ENCODE results near the gene CD96.

The CD96 gene

DNA sequence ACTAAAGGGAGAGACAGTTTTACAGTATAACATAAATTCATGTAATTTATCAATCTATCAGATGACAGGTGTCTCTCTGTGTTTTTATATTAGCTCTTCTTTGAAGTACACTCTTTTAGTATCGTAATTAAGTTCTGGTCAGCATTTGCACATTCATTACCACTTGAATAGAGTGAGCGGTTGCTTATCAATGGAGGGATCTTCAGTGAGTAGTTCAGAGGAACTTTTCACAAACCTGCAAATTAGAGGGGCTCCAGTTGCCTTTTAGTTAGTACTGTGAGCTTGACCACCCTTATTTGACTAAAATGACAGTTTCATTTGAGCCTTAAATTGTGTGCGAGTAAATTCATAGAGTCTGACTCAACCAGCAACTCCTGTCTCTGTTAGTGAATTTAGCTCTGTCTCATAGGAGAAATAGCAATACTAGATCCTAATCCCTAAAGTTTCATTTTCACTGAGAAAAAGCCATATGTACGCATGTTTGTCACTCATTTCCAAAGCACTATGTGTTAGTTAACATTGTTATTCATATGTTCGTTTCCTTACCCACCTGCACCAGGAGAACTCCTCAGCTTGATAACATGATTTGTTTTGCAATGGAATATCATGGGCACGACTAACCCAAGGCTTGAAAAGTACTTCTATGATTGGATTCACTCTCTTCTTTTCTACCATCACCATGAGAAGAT, 110.6 kb downstream of the CD96 start:
- Histone ChIP-seq H3K4me3 (ENCODE audit: low read depth, low read length) (no peak overlapping the region), H3K4me1 (no peaks in the 10 kb centered on the region), H3K9me3 (no peaks in the 10 kb centered on the region), H3K27me3 (peaks cover 3% of the 10 kb centered on the region; the same call in 1 of the 2 replicates), H3K36me3 (no peaks in the 10 kb centered on the region)
- no peak for DNase-seq
- TF ChIP-seq, protein P1, sequence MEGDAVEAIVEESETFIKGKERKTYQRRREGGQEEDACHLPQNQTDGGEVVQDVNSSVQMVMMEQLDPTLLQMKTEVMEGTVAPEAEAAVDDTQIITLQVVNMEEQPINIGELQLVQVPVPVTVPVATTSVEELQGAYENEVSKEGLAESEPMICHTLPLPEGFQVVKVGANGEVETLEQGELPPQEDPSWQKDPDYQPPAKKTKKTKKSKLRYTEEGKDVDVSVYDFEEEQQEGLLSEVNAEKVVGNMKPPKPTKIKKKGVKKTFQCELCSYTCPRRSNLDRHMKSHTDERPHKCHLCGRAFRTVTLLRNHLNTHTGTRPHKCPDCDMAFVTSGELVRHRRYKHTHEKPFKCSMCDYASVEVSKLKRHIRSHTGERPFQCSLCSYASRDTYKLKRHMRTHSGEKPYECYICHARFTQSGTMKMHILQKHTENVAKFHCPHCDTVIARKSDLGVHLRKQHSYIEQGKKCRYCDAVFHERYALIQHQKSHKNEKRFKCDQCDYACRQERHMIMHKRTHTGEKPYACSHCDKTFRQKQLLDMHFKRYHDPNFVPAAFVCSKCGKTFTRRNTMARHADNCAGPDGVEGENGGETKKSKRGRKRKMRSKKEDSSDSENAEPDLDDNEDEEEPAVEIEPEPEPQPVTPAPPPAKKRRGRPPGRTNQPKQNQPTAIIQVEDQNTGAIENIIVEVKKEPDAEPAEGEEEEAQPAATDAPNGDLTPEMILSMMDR (IDR thresholded peaks at IDR 0.05; ENCODE audit: low read depth, low read length): no peak

DNA sequence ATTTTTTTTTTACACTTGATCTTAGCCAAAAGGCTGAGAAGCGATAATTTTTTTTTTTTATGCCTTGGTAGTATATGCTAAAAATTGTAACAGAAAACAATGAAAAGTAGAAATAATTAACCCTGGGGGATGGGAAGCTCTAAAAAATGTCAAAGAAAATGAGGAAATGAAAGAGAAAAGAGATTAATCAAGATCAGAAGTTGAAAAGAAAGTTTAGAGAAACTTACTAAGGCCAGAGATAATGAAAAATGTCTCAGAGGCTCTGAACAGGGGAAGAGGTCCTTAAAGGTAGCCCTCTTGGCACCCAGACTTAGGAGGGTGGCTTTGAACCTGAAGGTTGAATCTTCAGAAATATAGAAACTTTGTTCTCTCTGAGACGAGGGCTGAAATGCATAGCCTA, 111.8 kb downstream of the CD96 start:
- no peaks in the 10 kb centered on the region for H3K36me3 ChIP-seq
- TF ChIP-seq, protein P1 (IDR thresholded peaks at IDR 0.05; ENCODE audit: low read depth, low read length): no peak
- no peak overlapping the region for H3K4me3 ChIP-seq (ENCODE audit: low read depth, low read length)
- no peaks in the 10 kb centered on the region for H3K4me1 ChIP-seq
- H3K27me3 ChIP-seq: peaks cover 3% of the 10 kb centered on the region; the same call in 1 of the 2 replicates
- DNase-seq: no peak
- H3K9me3 ChIP-seq: no peaks in the 10 kb centered on the region

DNA sequence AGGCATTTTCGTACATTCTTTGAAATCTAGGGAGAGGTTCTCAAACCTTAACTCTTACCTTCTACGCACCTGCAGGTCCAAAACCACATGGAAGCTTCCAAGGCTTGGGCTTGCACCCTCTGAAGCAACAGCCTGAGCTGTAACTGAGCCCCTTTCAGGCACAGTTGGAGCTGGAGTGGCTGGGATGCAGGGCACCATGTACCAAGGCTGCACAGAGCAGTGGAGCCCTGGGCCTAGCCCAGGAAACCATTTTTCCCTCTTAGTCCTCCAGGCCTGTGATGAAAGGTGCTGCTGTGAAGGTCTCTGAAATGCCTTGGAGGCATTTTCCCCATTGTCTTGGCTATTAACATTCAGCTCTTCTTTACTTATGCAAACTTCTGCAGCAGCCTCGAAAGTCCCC, 120.0 kb downstream of the CD96 start:
- Histone ChIP-seq H3K4me3 (ENCODE audit: low read depth, low read length) (no peak overlapping the region), H3K4me1 (no peaks in the 10 kb centered on the region), H3K9me3 (no peaks in the 10 kb centered on the region), H3K36me3 (no peaks in the 10 kb centered on the region), H3K27me3 (no peaks in the 10 kb centered on the region; the same call in 1 of the 2 replicates)
- DNase-seq: no peak
- TF ChIP-seq, protein P1 (IDR thresholded peaks at IDR 0.05; ENCODE audit: low read depth, low read length): no peak

DNA sequence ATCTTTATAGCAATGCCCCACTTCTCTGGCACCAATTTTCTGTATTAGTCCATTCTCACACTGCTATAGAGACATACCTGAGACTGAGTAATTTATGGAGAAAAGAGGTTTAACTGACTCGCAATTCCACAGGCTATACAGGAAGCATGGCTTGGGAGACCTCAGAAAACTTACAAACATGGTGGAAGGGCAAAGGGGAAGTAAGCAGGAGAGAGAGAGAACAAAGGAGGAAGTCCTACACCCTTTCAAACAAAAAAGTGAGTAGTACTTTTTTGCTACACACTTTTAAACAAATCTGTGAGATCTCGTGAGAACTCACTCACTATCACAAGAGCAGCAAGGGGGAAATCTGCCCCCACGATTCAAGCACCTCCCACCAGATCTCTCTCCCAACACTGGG, 120.9 kb downstream of the CD96 start:
- DNase-seq: no peak
- H3K9me3 ChIP-seq: no peaks in the 10 kb centered on the region
- H3K36me3 ChIP-seq: no peaks in the 10 kb centered on the region
- no peak overlapping the region for H3K4me3 ChIP-seq (ENCODE audit: low read depth, low read length)
- no peaks in the 10 kb centered on the region for H3K4me1 ChIP-seq
- TF ChIP-seq, protein P1 (IDR thresholded peaks at IDR 0.05; ENCODE audit: low read depth, low read length): no peak
- no peaks in the 10 kb centered on the region for H3K27me3 ChIP-seq

DNA sequence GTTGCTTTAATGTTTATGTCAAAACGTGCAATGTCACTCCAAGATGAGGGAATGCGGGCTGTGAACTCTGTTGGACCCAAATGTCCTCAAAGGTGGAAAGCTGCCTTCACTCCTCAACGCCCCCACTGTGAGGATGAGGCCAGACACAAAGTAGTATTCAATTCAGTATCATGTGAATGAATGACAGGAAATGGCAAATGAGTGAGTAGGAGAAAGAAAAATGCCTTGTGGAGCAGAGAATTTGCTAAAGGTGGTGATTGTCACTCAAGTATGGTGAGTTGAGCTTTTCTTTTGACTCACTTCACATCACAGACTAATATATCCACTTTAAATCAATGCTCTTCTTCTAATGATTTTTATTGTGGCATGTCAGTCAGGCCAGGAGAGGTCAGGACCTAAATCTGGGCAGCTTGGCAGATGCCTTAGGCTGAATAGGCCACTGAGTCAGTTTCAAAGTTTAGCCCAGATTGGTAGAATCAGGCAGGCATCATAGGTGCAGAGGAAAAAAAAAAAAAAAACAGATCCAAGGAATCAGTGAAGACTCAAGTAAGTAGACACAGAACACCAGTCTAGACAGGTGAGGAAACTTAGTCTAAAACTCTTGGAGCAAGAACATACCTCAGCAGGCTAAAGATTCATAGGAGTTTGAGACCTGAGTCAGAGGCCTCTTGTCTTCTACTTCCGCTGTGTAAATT, 124.2 kb downstream of the CD96 start:
- Histone ChIP-seq H3K27me3 (no peaks in the 10 kb centered on the region), H3K36me3 (no peaks in the 10 kb centered on the region), H3K4me1 (no peaks in the 10 kb centered on the region), H3K4me3 (ENCODE audit: low read depth, low read length) (no peak overlapping the region), H3K9me3 (no peaks in the 10 kb centered on the region)
- no peak for DNase-seq
- TF ChIP-seq, protein P1 (IDR thresholded peaks at IDR 0.05; ENCODE audit: low read depth, low read length): no peak

DNA sequence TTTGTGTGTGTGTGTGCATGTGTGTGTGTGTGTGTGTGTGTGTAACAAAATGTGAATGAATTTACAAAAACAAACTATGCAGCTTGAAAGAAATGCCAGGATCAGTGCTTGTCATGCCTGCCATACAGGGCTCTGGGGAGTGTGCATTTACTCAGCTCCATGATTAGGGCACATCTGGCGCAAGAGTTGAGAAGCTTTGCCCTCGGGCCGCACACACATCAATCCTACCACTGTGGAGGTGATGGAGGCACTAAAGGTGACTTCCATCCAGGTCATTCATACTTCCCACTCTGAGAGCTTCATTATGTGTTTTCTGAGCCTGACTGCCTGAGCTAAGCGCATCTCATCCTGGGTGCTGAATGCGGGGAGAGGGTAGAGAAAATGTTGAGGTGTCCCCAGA, 125.2 kb downstream of the CD96 start:
- Histone ChIP-seq H3K27me3 (no peaks in the 10 kb centered on the region), H3K9me3 (no peaks in the 10 kb centered on the region), H3K4me1 (no peaks in the 10 kb centered on the region), H3K4me3 (ENCODE audit: low read depth, low read length) (no peak overlapping the region), H3K36me3 (no peaks in the 10 kb centered on the region)
- TF ChIP-seq, protein P1 (IDR thresholded peaks at IDR 0.05; ENCODE audit: low read depth, low read length): no peak
- DNase-seq: no peak
